DMS53 treated with DMSO at 0.1 percent for 48 hours (cell line): ENCODE results near the gene TMEM234.
"Not testable (repeated sequence)": the region's sequence is repeated elsewhere in the genome, so short reads cannot be mapped to it uniquely, and the experiment has no call there.

ENCODE experiments used
- DNase-seq: peaks from one replicate; lab custom pipeline; 2025; ENCODE audit not compliant: unreplicated experiment; lab: John Stamatoyannopoulos, UW

Gene TMEM234

DNA sequence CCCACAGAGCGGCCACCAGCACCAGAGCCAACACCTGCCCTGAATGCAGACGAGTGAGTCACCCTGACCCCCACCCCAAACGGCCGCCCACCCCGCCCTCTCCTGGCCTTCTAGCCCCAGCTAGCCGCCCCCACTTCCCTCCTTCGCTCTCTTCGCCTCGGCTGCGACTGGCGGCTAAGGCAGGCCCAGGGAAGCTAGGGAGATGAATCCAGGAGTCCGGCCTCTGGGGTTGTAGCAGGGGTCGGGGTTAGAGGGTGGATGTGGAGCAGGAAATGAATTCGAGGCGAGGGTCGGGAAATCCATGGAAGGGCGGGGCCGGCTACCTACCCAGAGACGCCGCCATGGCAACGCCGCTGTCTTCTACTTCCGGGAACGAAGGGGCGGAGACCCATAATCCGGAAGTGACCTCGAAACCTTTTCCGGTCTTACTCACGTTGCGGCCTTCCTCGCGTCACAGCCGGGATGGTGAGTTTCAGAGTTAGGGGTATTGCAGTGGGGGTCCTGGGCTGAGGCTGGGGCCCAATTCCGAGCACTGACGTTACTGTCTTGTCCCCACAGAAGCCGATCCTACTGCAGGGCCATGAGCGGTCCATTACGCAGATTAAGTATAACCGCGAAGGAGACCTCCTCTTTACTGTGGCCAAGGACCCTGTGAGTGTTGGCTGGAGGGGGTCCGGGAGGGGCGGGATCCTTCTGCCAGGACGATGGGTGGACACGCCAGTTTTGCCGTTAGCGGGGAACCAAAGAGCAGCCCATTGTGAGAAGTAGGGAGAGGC lies at the start of gene TMEM234, which contains the start of gene EIF3I:
TMEM234 (minus strand) TSS at position 374 of the 776 bp plus-strand sequence; CDS start at position 343, 31 bp downstream.
EIF3I (plus strand) TSS at position 428 of the 776 bp plus-strand sequence; CDS start at position 463, 35 bp downstream.
- DNase-seq: peak; percentile 77

DNA sequence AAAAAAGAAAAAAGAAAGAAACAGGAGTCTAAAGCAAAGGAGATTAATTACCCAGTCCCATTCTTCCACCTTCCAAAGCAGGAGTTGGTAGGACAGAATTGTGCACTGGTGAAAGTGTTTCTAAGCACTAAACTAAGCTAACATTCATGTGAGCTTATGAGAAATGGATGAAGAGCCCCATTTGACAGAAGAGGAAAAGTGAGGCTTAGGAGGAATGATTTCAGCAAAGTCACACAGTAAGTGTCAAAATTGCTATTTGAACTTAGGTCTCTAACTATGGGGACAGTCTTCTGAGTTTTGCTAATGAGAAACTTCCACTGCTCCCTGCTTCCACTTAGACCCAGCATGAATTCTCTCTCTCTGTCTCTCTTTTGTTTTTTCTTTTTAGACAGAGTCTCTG lies 47.6 kb upstream of the TMEM234 start:
- no peak for DNase-seq

DNA sequence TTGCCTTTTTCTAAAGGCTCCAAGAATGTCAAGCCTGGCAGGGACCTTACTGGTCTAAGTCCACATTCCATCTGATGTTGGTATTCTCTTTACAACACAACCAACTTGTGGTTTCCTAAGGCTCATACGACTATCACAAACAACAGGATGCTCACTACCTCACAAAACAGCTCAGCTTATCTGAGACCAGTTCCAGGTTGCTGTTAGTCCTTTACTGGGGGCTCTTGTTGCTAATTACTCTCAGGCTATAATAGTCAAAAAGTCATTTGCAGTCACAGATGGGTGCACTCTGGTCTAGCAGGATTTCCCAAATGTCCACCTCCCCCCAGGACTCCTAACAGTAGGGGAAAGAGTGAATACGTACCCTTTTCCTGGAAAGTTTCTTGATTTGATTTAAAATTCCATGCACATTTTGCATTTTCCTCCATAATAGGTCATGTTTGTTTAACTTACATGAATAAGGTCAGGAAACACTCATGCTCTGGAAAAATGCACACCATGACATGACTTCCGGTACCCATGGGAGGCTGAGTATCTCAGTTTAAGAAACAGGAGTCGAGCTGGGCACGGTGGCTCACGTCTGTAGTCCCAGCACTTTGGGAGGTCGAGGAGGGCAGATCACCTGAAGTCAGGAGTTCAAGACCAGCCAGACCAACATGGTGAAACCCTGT lies 44.9 kb upstream of the TMEM234 start:
- no peak for DNase-seq

DNA sequence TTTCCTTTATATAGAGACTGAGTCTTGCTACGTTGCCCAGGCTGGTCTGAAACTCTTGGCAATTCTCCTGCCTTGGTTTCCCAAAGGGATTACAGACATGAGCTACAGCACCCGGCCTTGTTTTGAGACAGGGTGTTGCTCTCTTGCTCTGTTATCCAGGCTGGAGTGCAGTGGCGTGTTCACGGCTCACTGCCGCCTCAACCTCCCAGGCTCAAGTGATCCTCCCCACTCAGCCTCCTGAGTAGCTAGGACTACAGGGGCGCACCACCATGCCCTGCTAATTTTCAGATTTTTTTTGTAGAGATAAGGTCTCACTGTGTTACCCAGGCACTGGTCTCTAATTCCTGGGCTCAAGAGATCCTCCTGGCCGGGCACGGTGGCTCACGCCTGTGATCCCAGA lies 43.7 kb upstream of the TMEM234 start:
- no peak for DNase-seq

DNA sequence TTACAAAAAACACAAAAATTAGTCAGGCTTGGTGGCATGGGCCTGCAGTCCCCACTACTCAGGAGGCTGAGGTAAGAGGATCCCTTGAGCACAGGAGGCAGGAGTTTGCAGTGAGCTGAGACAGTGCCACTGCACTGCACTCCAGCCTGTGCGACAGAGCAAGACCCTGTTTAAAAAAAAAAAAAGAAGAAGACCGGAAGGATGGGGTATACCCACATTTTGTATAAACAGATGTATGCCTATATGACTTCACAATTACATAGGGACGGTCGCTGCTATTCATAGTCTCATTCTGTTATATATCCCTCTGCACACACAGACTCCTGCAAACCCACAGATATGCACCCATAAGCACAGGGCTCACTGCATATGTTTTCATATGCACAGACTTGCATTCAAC lies 41.6 kb upstream of the TMEM234 start:
- no peak for DNase-seq

DNA sequence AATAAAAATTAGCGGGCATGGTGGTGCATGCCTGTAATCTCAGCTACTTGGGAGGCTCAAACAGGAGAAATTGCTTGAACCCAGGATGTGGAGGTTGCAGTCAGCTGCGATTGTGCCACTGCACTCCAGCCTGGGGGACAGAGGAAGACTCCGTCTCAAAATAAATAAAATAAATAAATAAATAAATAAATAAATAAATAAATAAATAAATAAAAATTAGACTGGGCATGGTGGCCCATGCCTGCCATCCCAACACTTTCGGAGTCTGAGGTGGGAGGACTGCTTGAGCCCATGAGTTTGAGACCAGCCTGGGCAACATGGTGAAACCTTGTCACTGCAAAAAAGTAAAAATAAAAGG lies 41.1 kb upstream of the TMEM234 start:
- not testable (repeated sequence) for DNase-seq

DNA sequence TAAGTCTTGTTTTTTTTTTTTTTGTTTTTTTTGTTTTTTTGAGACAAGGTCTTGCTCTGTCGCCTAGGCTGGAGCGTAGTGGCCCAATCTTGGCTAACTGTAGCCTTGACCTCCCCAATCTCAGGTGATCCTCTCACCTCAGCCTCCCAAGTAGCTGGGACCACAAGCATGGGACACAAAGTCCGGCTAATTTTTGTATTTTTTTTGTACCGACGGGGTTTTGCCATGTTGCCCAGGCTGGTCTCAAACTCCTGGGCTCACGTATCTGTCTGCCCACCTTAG lies 35.0 kb upstream of the TMEM234 start:
- no peak for DNase-seq

DNA sequence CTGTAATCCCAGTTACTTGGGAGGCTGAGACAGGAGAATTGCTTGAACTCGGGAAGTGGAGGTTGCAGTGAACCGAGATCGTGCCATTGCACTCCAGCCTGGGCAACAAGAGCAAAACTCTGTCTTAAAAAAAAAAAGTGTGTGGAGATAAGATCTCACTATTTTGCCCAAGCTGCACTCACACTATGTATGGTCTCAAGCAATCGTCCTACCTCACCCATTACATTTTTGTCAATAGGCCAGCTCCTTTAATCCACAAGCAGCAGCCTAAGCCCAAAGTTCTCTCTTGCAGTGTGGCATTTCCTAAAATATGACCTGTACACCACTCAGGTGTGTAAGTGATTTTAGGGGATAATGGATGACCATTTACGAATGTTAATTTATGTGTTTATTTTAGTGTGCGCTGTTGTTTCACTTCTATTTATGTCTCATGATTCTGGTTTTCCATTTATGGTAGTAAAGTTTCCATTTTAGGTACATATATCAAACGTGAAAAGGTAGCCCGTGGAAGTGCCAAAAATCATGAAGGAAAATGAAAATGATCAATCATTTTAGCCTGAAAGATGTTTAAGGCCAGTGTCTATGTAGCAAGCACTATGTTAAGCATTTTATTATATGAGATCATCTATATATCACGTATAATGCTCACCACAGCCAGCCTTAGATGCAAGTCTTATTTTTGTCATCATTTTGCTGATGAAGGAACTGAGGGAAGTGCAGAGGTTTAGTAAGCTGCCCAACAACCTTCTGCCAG lies 34.5 kb upstream of the TMEM234 start:
- no peak for DNase-seq

DNA sequence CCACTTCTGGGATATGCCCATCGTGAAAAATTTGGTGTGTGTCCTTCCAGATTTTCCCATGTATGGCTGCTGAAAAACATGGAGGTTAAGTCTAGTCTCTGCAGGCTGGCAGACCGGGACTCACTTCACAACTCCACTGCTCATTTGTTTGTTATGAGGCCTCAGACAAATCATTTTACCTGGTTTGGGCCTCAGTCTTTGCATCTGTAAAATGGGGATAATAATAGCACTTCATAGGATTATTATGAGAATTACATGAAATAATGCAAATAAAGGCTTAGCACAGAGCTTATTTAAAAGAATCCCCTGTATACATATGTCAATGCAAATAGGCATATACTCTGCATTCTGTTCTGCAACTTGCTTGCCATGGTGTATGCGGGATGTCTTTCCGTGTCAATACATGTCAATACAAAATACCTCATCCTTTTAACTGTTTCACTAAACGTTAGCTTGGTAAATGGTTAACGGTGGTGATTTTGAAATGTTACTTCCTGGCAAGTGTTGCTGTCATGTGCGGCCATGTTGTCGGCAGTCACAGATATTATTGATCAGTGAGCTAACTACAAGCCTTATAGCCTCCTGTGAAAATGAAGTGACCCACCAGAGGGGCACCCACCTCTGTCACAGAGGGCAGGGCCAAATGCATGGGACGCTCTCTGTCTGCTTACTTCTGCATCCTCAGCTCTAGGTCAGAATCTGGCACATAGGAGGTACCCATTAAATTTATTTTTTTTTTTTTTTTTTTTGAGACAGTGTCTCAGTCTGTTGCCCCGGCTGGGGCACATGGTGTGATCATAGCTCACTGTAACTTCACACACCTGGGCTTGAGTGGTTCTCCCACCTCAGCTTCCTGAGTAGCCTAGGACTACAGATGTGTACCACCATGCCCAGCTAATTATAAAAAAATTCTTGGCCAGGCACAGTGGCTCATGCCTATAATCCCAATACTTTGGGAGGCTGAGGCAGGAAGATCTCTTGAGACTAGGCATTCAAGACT lies 33.2 kb upstream of the TMEM234 start:
- DNase-seq: no peak

DNA sequence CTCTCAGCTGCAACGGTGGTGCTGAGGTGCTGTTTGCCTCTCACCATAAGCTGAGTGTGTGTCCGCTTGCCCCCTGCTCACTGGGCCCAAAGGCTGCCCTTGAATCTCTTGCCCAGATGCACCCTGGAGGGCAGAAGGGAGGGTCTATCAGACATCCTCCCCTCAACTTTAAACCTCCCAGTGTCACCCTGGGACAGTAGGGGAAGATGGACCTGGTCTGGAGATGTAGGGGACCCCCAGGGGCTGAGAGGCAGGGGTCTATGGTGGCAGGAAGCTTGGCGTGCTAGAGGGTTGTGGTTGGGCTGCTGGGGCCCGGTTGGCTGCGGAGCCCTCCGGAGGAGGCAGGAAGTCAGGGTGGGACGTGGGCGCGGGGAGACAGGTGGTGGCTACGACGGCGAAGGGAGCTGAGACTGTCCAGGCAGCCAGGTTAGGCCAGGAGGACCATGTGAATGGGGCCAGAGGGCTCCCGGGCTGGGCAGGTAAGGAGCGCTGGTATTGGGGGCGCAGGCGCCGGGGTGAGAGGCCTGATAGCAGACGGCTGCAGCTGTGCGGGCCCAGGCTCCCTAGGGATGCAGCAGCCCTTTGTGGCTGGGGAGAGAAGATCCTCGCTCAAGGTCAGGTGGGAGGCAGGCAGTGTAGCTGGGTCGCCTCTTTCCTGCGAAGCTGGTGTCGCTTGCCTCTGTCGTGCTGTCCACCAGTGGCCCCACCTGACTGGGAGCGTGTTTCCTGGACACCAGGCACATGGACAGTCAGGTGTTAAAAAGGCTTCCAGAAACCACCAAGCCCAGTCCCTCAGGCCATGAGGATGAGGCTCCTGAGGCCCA lies 29.0 kb upstream of the TMEM234 start, which contains the start of gene LCK:
LCK (plus strand) TSS at position 373 of the 824 bp plus-strand sequence. CDS start 23,065 bp downstream, outside the sequence.
- no peak for DNase-seq

DNA sequence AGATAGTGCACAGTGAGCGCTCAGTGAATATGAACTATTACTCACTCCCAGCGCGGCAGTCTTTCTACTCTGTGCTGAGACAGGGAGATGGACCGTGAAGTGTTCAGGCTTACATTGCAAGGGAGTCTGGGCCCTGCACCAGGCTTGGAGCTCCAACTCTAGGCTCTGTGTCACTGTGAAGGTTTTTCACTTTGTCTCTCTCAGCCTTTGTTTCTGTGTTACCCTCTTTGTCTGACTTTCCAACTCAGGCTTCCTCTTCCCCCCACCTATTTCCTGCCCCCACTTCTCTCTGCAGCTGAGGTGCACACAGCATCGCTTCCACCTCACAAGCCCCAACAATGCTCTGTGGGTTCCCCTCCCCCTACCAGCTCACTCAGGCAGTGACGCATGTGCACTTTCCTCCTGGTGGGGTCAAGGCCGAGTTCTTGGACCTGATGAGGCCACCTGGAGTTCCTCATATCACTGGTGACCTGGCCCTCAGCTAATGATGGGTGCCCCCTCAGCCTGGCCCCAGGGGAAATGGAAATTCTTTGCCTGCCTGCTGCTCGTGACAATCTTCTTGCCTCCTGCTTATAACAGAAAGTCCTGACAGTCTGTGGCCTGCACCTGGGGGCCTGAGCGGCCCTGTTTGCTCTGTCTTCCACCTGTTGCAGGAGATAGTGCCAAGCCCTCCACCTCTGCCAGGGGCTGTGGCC lies 27.8 kb upstream of the TMEM234 start:
- no peak for DNase-seq

DNA sequence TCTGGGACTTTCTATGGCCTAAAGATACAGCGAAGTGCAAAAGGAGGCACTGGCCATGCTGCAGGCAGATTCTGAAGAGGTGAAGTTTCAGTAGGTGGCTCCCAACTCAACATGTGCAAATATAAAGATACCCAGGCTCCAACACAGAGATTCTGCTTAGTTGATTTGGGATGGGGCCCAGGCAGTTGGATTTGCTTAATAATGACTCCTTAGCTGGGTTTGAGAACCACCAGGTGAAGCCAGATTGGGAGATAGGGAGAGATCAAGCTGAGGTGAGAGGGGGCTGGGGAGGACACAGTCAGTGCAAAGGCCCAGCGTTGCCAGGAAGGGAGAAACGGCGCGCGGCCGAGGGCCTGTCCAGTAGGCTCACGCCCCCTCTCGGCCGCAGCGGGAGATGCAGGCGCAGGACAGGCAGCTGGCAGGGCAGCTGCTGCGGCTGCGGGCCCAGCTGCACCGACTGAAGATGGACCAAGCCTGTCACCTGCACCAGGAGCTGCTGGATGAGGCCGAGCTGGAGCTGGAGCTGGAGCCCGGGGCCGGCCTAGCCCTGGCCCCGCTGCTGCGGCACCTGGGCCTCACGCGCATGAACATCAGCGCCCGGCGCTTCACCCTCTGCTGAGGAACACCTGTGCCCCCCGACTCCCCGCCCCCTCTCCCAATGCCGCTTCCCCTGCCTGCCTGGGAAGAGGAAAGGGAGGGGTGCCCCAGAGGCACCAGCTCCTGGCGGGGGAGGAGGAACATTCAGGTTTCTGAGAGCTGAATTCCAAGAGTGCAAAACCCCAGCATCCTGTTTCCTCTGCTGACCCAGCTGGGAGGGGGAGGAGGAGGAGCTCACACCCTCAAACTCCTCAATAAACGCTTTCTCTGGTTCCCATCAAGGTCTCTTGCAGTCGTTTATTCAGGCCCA lies 26.1 kb upstream of the TMEM234 start:
- peak; percentile 90 for DNase-seq

DNA sequence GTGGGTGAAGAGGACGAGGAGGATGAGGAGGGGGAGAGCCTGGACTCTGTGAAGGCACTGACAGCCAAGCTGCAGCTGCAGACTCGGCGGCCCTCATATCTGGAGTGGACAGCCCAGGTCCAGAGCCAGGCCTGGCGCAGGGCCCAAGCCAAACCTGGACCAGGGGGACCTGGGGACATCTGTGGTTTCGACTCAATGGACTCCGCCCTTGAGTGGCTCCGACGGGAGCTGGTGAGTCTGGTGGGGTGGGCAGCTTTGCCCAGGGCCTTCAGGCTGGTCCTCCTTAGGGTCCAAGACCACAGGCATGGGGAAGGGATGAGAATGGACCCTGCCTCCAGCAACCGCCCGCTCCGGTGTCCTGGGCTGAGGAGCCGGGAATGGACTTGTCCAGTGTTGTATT lies 25.3 kb upstream of the TMEM234 start:
- no peak for DNase-seq

DNA sequence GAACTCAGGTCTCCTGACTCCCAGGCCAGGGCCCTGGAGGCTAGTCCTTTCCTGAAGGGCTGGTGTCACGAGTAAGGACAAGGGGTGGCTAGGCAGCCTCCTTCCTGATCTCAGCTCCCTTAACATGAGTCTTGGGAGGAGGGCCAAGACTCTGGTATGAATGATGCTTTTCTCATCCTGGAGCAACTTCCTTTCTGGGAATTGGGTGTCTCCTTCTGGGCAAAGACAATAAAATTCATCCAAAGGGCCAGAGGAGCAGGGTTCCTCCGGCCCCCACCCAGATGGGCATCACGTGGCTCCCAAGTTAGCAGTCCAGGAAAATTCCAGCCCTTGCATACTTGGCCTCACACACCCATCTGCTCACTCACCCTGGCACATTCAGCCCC lies 24.7 kb upstream of the TMEM234 start, which contains the start of gene FAM167B:
FAM167B (plus strand) TSS at position 335 of the 386 bp plus-strand sequence. CDS start 200 bp downstream, outside the sequence.
- no peak for DNase-seq

DNA sequence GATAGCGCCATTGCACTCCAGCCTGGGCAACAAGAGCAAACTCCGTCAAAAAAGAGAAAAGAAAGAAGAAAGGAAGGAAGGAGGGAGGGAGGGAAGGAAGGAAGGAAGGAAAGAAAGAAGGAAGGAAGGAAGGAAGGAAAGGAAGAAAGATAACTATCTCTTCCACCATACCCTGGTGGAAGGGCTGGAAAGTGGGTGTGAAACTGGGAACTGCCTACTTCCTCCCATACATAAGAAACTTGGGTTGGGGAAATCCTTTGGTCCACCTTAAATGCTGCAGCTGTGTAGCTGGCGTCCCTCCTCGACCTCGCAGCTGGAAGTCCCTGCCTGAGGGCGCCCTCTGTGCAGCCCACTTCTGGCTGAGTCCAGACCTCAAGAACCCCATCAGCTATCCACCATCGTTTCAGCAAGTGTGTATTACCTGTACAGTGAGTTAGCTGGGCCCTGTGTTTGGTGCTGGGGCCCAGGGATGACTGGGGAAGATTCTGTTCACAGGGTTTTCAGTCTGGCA lies 20.2 kb upstream of the TMEM234 start:
- no peak for DNase-seq

DNA sequence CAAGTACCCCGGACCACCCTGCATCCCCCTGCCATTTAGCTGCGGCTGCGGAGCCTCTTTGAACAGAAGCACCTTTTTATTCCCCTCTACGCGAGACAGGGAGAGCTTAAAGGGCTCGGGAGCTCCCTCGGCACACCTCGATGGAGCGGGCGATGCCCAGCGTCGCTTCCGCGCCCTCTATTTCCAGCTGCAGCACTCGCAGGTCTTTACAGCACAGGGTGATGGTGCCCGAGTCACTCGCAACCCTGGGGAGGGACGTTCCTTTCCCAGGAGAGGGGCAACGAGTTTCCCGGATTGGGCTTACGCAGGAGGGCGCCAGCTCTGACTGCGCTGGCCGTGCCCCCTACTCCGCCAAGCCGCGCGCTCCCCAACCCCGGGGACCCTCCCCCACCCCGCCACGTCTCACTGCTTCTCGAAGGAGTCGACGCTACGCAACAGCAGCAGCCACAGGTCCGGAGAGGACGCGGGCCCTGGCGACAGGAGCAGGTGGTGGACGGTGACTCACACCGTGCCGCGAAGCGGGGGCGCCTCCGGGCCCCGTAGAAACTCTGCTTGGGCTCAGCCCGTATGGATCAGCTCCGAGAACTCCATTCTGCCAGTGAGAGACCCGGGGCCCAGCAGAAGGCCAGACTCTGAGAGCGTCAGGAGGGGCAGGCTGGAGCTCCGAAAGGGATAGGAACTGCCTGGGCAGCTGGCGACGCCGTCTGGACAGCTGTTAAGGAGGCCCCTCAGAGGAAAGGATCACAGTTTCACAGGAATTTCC lies 19.0 kb upstream of the TMEM234 start:
- DNase-seq: peak; percentile 78
